Fibroblast of lung (primary cell): Measurements from ENCODE around the gene SLC29A1. TPM values are rescaled to one million over a fixed set of nuclear protein-coding genes. Genes with fewer than 3 reads are reported as not detected.
A peak's percentile ranks its signal among the peaks of the same experiment; 100 is the strongest.

Experiments
- DNase-seq, 2 donors: peaks; one replicate each; pipeline versions ENCODE4 v3.0.0 to v3.0.0-alpha.2; 2010; ENCODE audit warnings: low read depth in 2 of 2
- H2AFZ ChIP-seq: 2 replicates; pipeline ENCODE4 v1.5.1; 2012; ENCODE audit warnings: low read length, control low read depth, inconsistent platforms
- H3K27ac ChIP-seq: 2 replicates; pipeline ENCODE4 v1.5.1; 2011; ENCODE audit warnings: low read length, control low read depth; ENCODE audit not compliant: insufficient read depth
- H3K27me3 ChIP-seq: 2 replicates; pipeline ENCODE4 v1.5.1; 2011; ENCODE audit warnings: mild to moderate bottlenecking, low read length; ENCODE audit not compliant: control insufficient read depth, insufficient read depth
- H3K36me3 ChIP-seq: 2 replicates; pipeline ENCODE4 v1.5.1; 2011; ENCODE audit warnings: low read length; ENCODE audit not compliant: control insufficient read depth, insufficient read depth
- H3K4me1 ChIP-seq: 2 replicates; pipeline ENCODE4 v1.5.1; 2011; ENCODE audit warnings: low read length; ENCODE audit not compliant: control insufficient read depth, insufficient read depth; ENCODE audit errors: extremely low read depth
- H3K4me2 ChIP-seq: 2 replicates; pipeline ENCODE4 v1.5.1; 2011; ENCODE audit warnings: low read length, control low read depth; ENCODE audit not compliant: insufficient read depth; ENCODE audit errors: extremely low read depth
- H3K4me3 ChIP-seq, 4 experiments: fragments of 200-600 bp in 1 of 4; sonication (generic) in 1 of 4; replicated peaks in 1 of 4; 2 replicates each; pipeline ENCODE4 v1.5.1; 2011 to 2016; ENCODE audit warnings: low read length in 4 of 4, low read depth in 3 of 4, mild to moderate bottlenecking in 3 of 4, control low read depth in 2 of 4, inconsistent platforms in 1 of 4, mixed read lengths in 1 of 4; ENCODE audit not compliant: insufficient read depth in 1 of 4; ENCODE audit errors: control extremely low read depth in 1 of 4
- H3K79me2 ChIP-seq: 2 replicates; pipeline ENCODE4 v1.5.1; 2012; ENCODE audit warnings: mild to moderate bottlenecking, low read length, inconsistent platforms; ENCODE audit not compliant: control insufficient read depth, insufficient read depth
- H3K9ac ChIP-seq: 2 replicates; pipeline ENCODE4 v1.5.1; 2011; ENCODE audit warnings: mild to moderate bottlenecking, low read length, control low read depth; ENCODE audit not compliant: insufficient read depth
- H3K9me3 ChIP-seq: 2 replicates; pipeline ENCODE4 v1.5.1; 2012; ENCODE audit warnings: low read depth, low read length; ENCODE audit not compliant: control insufficient read depth, insufficient read depth
- H4K20me1 ChIP-seq: 2 replicates; pipeline ENCODE4 v1.5.1; 2011; ENCODE audit warnings: low read length; ENCODE audit not compliant: control insufficient read depth, insufficient read depth; ENCODE audit errors: extremely low read depth
- CTCF ChIP-seq, 2 donors: IDR thresholded peaks in 1 of 2; conservative IDR thresholded peaks in 1 of 2; 1 replicate in 1 of 2; 2 replicates in 1 of 2; pipeline ENCODE4 v1.5.1; 2011 to 2012; ENCODE audit warnings: low read length in 2 of 2, control low read depth in 1 of 2, inconsistent platforms in 1 of 2, low read depth in 1 of 2, mild to moderate bottlenecking in 1 of 2
- EZH2 ChIP-seq: IDR thresholded peaks from 2 replicates; pipeline ENCODE4 v1.5.1; 2012; ENCODE audit warnings: low read length, control low read depth, mild to moderate bottlenecking; ENCODE audit errors: missing control alignments
- polyA plus RNA-seq, 2 donors: library from polyadenylated mRNA; depleted of rRNA in 1 of 2; stranded (reverse) in 1 of 2; unstranded in 1 of 2; fragments of >200 nt; gene quantifications; 2 replicates each; pipeline ENCODE4 v1.2.1, GENCODE V29; 2011 to 2012; ENCODE audit warnings: missing spikeins in 1 of 2
- total RNA-seq: library from RNA; depleted of rRNA; stranded (reverse); fragments of >200 nt; gene quantifications from 2 replicates; pipeline ENCODE4 v1.2.1, GENCODE V29; 2014

The SLC29A1 gene
- total and polyA plus RNA-seq, 2 donors (not counting 1 experiment from before 2014, with no cell fraction given), result 13.4 to 21.9 TPM

GRCh38 chr6:44224029-44224964 lies 902 bp downstream of the SLC29A1 start:
- Histone ChIP-seq H3K79me2 (peaks cover 4% of the 10 kb centered on the region), H4K20me1 (no peaks in the 10 kb centered on the region), H2AFZ (peak overlapping the region; percentile 42), H3K9ac (no peak overlapping the region), H3K27ac (no peak overlapping the region), H3K27me3 (no peaks in the 10 kb centered on the region), H3K4me2 (peak overlapping the region; percentile 76), H3K4me3 (peak overlapping the region; percentile 41 to 61 (median 58)), H3K4me1 (peaks cover 21% of the 10 kb centered on the region), H3K9me3 (no peaks in the 10 kb centered on the region), H3K36me3 (peaks cover under 1% of the 10 kb centered on the region)
- TF ChIP-seq EZH2 (no peak), CTCF (conservative IDR thresholded peaks at IDR 0.05 in 1 of 2, IDR thresholded peaks at IDR 0.05 in 1 of 2; ENCODE audit: low read depth in 1 of 2, low read length in 2 of 2) (no peak)
- peak in 1 of 2 donors; percentile 15 for DNase-seq

GRCh38 chr6:44224965-44225305 lies 1.5 kb downstream of the SLC29A1 start:
- Histone ChIP-seq H3K79me2 (peaks cover 4% of the 10 kb centered on the region), H3K4me3 (no peak overlapping the region), H4K20me1 (no peaks in the 10 kb centered on the region), H3K27ac (no peak overlapping the region), H3K27me3 (no peaks in the 10 kb centered on the region), H3K9ac (no peak overlapping the region), H3K36me3 (peaks cover 2% of the 10 kb centered on the region), H3K4me1 (peaks cover 21% of the 10 kb centered on the region), H3K9me3 (no peaks in the 10 kb centered on the region), H3K4me2 (no peak overlapping the region), H2AFZ (no peak overlapping the region)
- TF ChIP-seq EZH2, result no peak
- TF ChIP-seq CTCF (conservative IDR thresholded peaks at IDR 0.05 in 1 of 2, IDR thresholded peaks at IDR 0.05 in 1 of 2; ENCODE audit: low read depth in 1 of 2, low read length in 2 of 2), result no peak
- no peak for DNase-seq

DNA sequence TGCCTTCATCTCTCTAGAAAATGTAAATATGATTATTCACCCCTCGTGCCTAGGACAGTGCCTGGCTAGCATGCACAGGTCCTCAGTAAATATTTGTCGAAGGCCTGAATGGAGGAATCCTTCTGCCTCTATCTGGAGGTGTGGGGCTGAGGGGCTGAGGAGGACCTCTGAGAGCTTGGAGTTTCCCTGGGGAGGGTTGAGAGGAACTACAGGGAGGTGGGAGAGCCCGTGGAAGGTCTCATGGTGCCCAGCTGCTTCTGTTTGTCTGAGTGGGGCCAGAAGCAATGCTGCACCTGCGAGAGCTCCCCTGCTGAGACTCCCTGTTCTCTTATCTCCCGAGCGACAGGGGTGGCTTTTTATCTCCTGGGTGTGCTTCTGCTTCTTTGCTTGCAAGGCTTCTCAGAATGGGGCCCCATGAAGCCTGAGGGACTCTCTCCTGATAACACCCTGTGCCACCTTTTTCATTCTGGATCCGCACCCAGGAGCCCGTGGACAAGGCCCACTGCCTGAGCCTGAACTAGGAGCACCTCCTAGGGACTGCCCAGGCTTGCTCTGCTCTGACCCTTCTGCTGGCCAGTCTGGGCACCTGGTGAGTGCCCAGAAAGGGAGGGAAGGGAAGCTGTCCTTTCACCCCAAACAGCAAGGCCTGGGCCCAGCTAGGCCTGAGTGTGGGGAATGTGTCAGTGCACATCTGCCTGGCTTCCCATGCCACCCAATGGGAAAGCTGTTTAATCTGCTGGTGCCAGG lies 2.4 kb downstream of the SLC29A1 start:
- no peak overlapping the region for H3K4me2 ChIP-seq
- H3K9ac ChIP-seq, result no peak overlapping the region
- H3K36me3 ChIP-seq, result peaks cover 2% of the 10 kb centered on the region
- H3K9me3 ChIP-seq, result no peaks in the 10 kb centered on the region
- H3K27ac ChIP-seq, result no peak overlapping the region
- no peak overlapping the region for H2AFZ ChIP-seq
- no peak for TF ChIP-seq CTCF (conservative IDR thresholded peaks at IDR 0.05 in 1 of 2, IDR thresholded peaks at IDR 0.05 in 1 of 2; ENCODE audit: low read depth in 1 of 2, low read length in 2 of 2)
- no peak for TF ChIP-seq EZH2
- peaks cover 4% of the 10 kb centered on the region for H3K79me2 ChIP-seq
- no peak overlapping the region for H3K4me3 ChIP-seq
- H4K20me1 ChIP-seq, result no peaks in the 10 kb centered on the region
- peaks cover 21% of the 10 kb centered on the region for H3K4me1 ChIP-seq
- H3K27me3 ChIP-seq, result no peaks in the 10 kb centered on the region
- DNase-seq, result no peak
